ENCODE results near the gene PCBP3.
"Not testable (repeated sequence)": the region's sequence is repeated elsewhere in the genome, so short reads cannot be mapped to it uniquely, and the experiment has no call there.

The PCBP3 gene

GRCh38 chr21:45698493-45699184, 55.1 kb downstream of the PCBP3 start:
- DNase-seq = peak; percentile 19

- DNase-seq = no peak
Measured at GRCh38 chr21:45699251-45699942, 55.9 kb downstream of the PCBP3 start.

- no peak for DNase-seq
Measured at GRCh38 chr21:45699966-45700365, 56.4 kb downstream of the PCBP3 start.

GRCh38 chr21:45700461-45700860, 56.9 kb downstream of the PCBP3 start:
- no peak for DNase-seq

GRCh38 chr21:45704311-45705108, 61.0 kb downstream of the PCBP3 start:
- DNase-seq = no peak

- DNase-seq = no peak
Measured at GRCh38 chr21:45706299-45706698, 62.8 kb downstream of the PCBP3 start.

GRCh38 chr21:45709173-45709572, 65.6 kb downstream of the PCBP3 start:
- DNase-seq = no peak

GRCh38 chr21:45709696-45710268, 66.3 kb downstream of the PCBP3 start:
- DNase-seq = no peak

GRCh38 chr21:45710306-45710705, 66.8 kb downstream of the PCBP3 start:
- not testable (repeated sequence) for DNase-seq

- no peak for DNase-seq
Measured at GRCh38 chr21:45713613-45714012, 70.1 kb downstream of the PCBP3 start.

GRCh38 chr21:45715441-45715840, 71.9 kb downstream of the PCBP3 start:
- no peak for DNase-seq

GRCh38 chr21:45718413-45718812, 74.9 kb downstream of the PCBP3 start:
- no peak for DNase-seq

GRCh38 chr21:45719177-45719802, 75.8 kb downstream of the PCBP3 start:
- no peak for DNase-seq

- DNase-seq = not testable (repeated sequence)
Measured at GRCh38 chr21:45720204-45720603, 76.7 kb downstream of the PCBP3 start.

GRCh38 chr21:45721671-45722070, 78.1 kb downstream of the PCBP3 start:
- DNase-seq = no peak

GRCh38 chr21:45723049-45723958, 79.8 kb downstream of the PCBP3 start:
- DNase-seq = no peak

- DNase-seq = no peak
Measured at GRCh38 chr21:45724345-45724961, 80.9 kb downstream of the PCBP3 start.

GRCh38 chr21:45724994-45725843, 81.7 kb downstream of the PCBP3 start:
- DNase-seq = no peak

- no peak for DNase-seq
Measured at GRCh38 chr21:45725844-45726200, 82.3 kb downstream of the PCBP3 start.

- no peak for DNase-seq
Measured at GRCh38 chr21:45726438-45726837, 82.9 kb downstream of the PCBP3 start.

Measured in activated naive CD4-positive, alpha-beta T cell treated with anti-CD3 and anti-CD28 coated beads, Interleukin-2, amount 50 U/mL, for 16 hours (primary cell).